ENCODE results near the gene PDLIM5. TPM values are rescaled to one million over a fixed set of nuclear protein-coding genes. Genes with fewer than 3 reads are reported as not detected.
"Not testable (repeated sequence)": the region's sequence is repeated elsewhere in the genome, so short reads cannot be mapped to it uniquely, and the experiment has no call there.

Gene PDLIM5
- total RNA-seq, 2 donors from 2014 or later, result 17.6 to 21.4 TPM

GRCh38 chr4:94665021-94665420 is 213.3 kb downstream of the PDLIM5 start:
- not testable (repeated sequence) for H3K36me3 Mint-ChIP-seq (ENCODE audit: insufficient read depth in 2 of 2); H3K27me3 Mint-ChIP-seq (ENCODE audit: low read depth); H3K27ac Mint-ChIP-seq; DNase-seq; ATAC-seq (replicated peaks in 1 of 2); H3K4me1 Mint-ChIP-seq (ENCODE audit: low read depth); H3K4me3 Mint-ChIP-seq; H3K9me3 Mint-ChIP-seq

DNA sequence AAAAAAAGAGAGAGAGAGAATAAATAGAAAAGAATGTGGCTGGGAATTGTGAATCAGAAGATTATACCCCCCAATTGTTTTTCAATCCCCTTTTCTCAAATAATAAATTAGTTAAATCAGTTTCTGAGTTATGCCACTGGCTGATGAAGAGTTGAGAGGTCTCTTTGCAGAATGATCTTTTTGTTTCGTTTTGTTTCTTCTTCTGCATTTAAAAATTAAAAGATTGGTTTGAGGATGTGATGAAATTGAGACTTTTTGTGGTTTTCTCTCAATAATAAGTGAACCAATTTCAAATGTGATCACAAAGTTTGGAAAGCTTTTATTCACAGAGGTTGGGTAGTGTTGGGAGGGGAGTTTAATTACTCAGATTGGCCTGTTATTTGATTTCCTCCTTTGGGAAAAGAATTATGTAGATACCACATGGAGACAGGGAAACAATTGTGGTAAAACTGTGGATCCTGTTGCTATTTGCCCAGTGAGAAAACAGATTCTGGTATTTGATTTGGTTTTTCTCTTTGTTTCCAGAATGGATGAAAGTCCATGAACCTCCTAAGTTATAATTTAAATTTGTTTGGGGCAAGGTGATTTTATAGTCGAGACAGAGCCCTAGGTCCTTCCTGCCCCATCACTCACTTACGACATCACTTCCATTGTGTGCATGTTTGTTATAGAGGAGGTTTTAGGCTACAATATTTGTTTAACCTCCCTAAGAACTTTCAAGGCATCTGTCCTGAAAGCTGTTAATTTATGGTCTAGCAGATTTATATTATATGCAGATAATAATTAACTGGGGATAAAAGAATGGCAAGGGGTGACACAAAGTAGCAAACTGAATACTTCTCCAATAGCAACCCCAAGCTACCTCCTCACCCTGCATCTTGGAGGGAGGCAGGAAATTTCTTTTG is 214.0 kb downstream of the PDLIM5 start:
- Mint-ChIP-seq H3K4me1 (ENCODE audit: low read depth) (no peaks in the 10 kb centered on the region), H3K4me3 (no peak overlapping the region), H3K36me3 (ENCODE audit: insufficient read depth in 2 of 2) (peaks cover 0 to 1% of the 10 kb centered on the region in 2 donors), H3K9me3 (no peaks in the 10 kb centered on the region), H3K27me3 (ENCODE audit: low read depth) (no peaks in the 10 kb centered on the region), H3K27ac (no peak overlapping the region)
- no peak for DNase-seq
- no peak for ATAC-seq (replicated peaks in 1 of 2)

- DNase-seq (no peak), ATAC-seq (replicated peaks in 1 of 2) (no peak)
- no peaks in the 10 kb centered on the region for H3K4me1 Mint-ChIP-seq (ENCODE audit: low read depth)
- no peaks in the 10 kb centered on the region for H3K36me3 Mint-ChIP-seq (ENCODE audit: insufficient read depth in 2 of 2)
- no peak overlapping the region for H3K27ac Mint-ChIP-seq
- no peaks in the 10 kb centered on the region for H3K27me3 Mint-ChIP-seq (ENCODE audit: low read depth)
- H3K9me3 Mint-ChIP-seq, result no peaks in the 10 kb centered on the region
- no peak overlapping the region for H3K4me3 Mint-ChIP-seq
Observed at GRCh38 chr4:94668724-94669123, 217.0 kb downstream of the PDLIM5 start.

- Mint-ChIP-seq H3K4me3 (no peak overlapping the region), H3K27me3 (ENCODE audit: low read depth) (no peaks in the 10 kb centered on the region), H3K9me3 (no peaks in the 10 kb centered on the region), H3K27ac (no peak overlapping the region), H3K36me3 (ENCODE audit: insufficient read depth in 2 of 2) (no peaks in the 10 kb centered on the region), H3K4me1 (ENCODE audit: low read depth) (no peaks in the 10 kb centered on the region)
- ATAC-seq (replicated peaks in 1 of 2) (no peak), DNase-seq (no peak)
Observed at GRCh38 chr4:94669672-94670664, 218.2 kb downstream of the PDLIM5 start.

DNA sequence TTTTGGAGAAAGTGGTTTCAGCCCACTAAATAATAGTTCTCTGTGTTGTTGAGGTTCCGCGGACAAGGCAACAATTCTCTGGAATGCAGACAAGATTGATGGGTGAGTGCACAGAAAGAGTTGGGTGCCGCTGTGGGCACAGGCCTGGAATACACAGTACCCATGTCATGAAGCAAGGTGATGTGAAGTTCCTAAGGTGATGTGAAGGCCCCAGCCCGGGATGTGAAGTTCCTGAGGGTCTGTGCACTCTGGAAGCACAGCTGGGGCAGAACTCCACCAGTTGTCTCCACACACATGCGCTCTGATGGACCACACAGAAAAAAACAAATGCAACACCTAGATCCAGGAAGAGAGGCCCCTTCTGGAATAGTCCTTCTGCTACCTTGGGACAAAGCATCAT is 219.4 kb downstream of the PDLIM5 start:
- Mint-ChIP-seq H3K27me3 (ENCODE audit: low read depth) (no peaks in the 10 kb centered on the region), H3K27ac (no peak overlapping the region), H3K4me1 (ENCODE audit: low read depth) (no peaks in the 10 kb centered on the region), H3K9me3 (no peaks in the 10 kb centered on the region), H3K36me3 (ENCODE audit: insufficient read depth in 2 of 2) (no peaks in the 10 kb centered on the region), H3K4me3 (no peak overlapping the region)
- ATAC-seq (replicated peaks in 1 of 2) (no peak), DNase-seq (no peak)

- Mint-ChIP-seq H3K27ac (no peak overlapping the region), H3K4me3 (no peak overlapping the region), H3K4me1 (ENCODE audit: low read depth) (no peaks in the 10 kb centered on the region), H3K36me3 (ENCODE audit: insufficient read depth in 2 of 2) (no peaks in the 10 kb centered on the region), H3K9me3 (no peaks in the 10 kb centered on the region), H3K27me3 (ENCODE audit: low read depth) (no peaks in the 10 kb centered on the region)
- DNase-seq, result no peak
- ATAC-seq (replicated peaks in 1 of 2), result no peak
Observed at GRCh38 chr4:94673961-94674360, 222.2 kb downstream of the PDLIM5 start.

GRCh38 chr4:94676970-94677369 is 225.2 kb downstream of the PDLIM5 start:
- H3K4me1 Mint-ChIP-seq (ENCODE audit: low read depth), result no peaks in the 10 kb centered on the region
- no peaks in the 10 kb centered on the region for H3K27me3 Mint-ChIP-seq (ENCODE audit: low read depth)
- DNase-seq (no peak), ATAC-seq (replicated peaks in 1 of 2) (no peak)
- H3K36me3 Mint-ChIP-seq (ENCODE audit: insufficient read depth in 2 of 2), result no peaks in the 10 kb centered on the region
- no peak overlapping the region for H3K27ac Mint-ChIP-seq
- no peaks in the 10 kb centered on the region for H3K9me3 Mint-ChIP-seq
- H3K4me3 Mint-ChIP-seq, result no peak overlapping the region

DNA sequence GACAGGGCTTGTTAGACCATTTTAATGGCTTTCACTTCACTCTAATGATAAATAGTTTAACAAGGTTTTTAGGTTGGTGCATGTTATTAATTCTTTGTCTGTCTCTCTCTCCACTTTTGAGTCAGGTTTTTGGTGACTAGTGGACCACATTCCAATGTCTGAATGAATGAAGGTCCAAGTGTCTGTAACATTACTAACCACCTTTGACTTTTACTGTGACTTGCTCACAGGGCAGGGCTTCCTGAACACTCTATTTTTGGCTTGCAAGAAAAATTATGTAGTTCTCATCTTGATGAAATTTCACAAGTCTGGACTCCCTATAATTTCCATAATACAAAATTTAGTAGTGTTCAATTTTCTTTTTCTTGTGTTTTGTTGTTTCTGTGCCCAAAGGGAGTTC is 227.2 kb downstream of the PDLIM5 start:
- H3K27me3 Mint-ChIP-seq (ENCODE audit: low read depth), result no peaks in the 10 kb centered on the region
- no peak overlapping the region for H3K4me3 Mint-ChIP-seq
- DNase-seq (no peak), ATAC-seq (replicated peaks in 1 of 2) (no peak)
- H3K27ac Mint-ChIP-seq, result no peak overlapping the region
- no peaks in the 10 kb centered on the region for H3K4me1 Mint-ChIP-seq (ENCODE audit: low read depth)
- no peaks in the 10 kb centered on the region for H3K9me3 Mint-ChIP-seq
- no peaks in the 10 kb centered on the region for H3K36me3 Mint-ChIP-seq (ENCODE audit: insufficient read depth in 2 of 2)

GRCh38 chr4:94680176-94680862 is 228.6 kb downstream of the PDLIM5 start:
- no peaks in the 10 kb centered on the region for H3K4me1 Mint-ChIP-seq (ENCODE audit: low read depth)
- DNase-seq (no peak), ATAC-seq (replicated peaks in 1 of 2) (no peak)
- H3K27ac Mint-ChIP-seq, result no peak overlapping the region
- H3K4me3 Mint-ChIP-seq, result no peak overlapping the region
- no peaks in the 10 kb centered on the region for H3K36me3 Mint-ChIP-seq (ENCODE audit: insufficient read depth in 2 of 2)
- H3K27me3 Mint-ChIP-seq (ENCODE audit: low read depth), result no peaks in the 10 kb centered on the region
- H3K9me3 Mint-ChIP-seq, result no peaks in the 10 kb centered on the region

- no peaks in the 10 kb centered on the region for H3K4me1 Mint-ChIP-seq (ENCODE audit: low read depth)
- H3K4me3 Mint-ChIP-seq, result no peak overlapping the region
- H3K27ac Mint-ChIP-seq, result no peak overlapping the region
- no peak for DNase-seq
- no peaks in the 10 kb centered on the region for H3K27me3 Mint-ChIP-seq (ENCODE audit: low read depth)
- no peak for ATAC-seq (replicated peaks in 1 of 2)
- no peaks in the 10 kb centered on the region for H3K36me3 Mint-ChIP-seq (ENCODE audit: insufficient read depth in 2 of 2)
- no peaks in the 10 kb centered on the region for H3K9me3 Mint-ChIP-seq
Observed at GRCh38 chr4:94686086-94686485, 234.3 kb downstream of the PDLIM5 start.

GRCh38 chr4:94689155-94689860 is 237.6 kb downstream of the PDLIM5 start:
- ATAC-seq (replicated peaks in 1 of 2), result no peak
- Mint-ChIP-seq H3K4me1 (ENCODE audit: low read depth) (no peaks in the 10 kb centered on the region), H3K9me3 (no peaks in the 10 kb centered on the region), H3K4me3 (no peak overlapping the region), H3K36me3 (ENCODE audit: insufficient read depth in 2 of 2) (no peaks in the 10 kb centered on the region), H3K27ac (no peak overlapping the region), H3K27me3 (ENCODE audit: low read depth) (no peaks in the 10 kb centered on the region)
- no peak for DNase-seq

- H3K27ac Mint-ChIP-seq, result no peak overlapping the region
- no peak overlapping the region for H3K4me3 Mint-ChIP-seq
- H3K9me3 Mint-ChIP-seq, result no peaks in the 10 kb centered on the region
- H3K4me1 Mint-ChIP-seq (ENCODE audit: low read depth), result no peaks in the 10 kb centered on the region
- DNase-seq (no peak), ATAC-seq (replicated peaks in 1 of 2) (no peak)
- no peaks in the 10 kb centered on the region for H3K36me3 Mint-ChIP-seq (ENCODE audit: insufficient read depth in 2 of 2)
- no peaks in the 10 kb centered on the region for H3K27me3 Mint-ChIP-seq (ENCODE audit: low read depth)
Observed at GRCh38 chr4:94690851-94691254, 239.1 kb downstream of the PDLIM5 start.

Data from activated T-cell treated with anti-CD3 and anti-CD28 coated beads, Interleukin-2, amount 50 U/mL, for 72 hours (primary cell).